ENCODE data around the gene LIMCH1.

- TF ChIP-seq TAF1 (IDR thresholded peaks at IDR 0.05; ENCODE audit: borderline replicate concordance, insufficient read depth, low read length) (no peak), SIN3A (IDR thresholded peaks at IDR 0.05; ENCODE audit: borderline replicate concordance, insufficient read depth, low read length) (no peak), FOXP2 (optimal IDR thresholded peaks at IDR 0.05; ENCODE audit: borderline replicate concordance, extremely low read depth, extremely low read length, insufficient read depth) (no peak), POLR2AphosphoS5 (IDR thresholded peaks at IDR 0.05; ENCODE audit: low read depth, low read length) (no peak)
- TF ChIP-seq, protein P1, sequence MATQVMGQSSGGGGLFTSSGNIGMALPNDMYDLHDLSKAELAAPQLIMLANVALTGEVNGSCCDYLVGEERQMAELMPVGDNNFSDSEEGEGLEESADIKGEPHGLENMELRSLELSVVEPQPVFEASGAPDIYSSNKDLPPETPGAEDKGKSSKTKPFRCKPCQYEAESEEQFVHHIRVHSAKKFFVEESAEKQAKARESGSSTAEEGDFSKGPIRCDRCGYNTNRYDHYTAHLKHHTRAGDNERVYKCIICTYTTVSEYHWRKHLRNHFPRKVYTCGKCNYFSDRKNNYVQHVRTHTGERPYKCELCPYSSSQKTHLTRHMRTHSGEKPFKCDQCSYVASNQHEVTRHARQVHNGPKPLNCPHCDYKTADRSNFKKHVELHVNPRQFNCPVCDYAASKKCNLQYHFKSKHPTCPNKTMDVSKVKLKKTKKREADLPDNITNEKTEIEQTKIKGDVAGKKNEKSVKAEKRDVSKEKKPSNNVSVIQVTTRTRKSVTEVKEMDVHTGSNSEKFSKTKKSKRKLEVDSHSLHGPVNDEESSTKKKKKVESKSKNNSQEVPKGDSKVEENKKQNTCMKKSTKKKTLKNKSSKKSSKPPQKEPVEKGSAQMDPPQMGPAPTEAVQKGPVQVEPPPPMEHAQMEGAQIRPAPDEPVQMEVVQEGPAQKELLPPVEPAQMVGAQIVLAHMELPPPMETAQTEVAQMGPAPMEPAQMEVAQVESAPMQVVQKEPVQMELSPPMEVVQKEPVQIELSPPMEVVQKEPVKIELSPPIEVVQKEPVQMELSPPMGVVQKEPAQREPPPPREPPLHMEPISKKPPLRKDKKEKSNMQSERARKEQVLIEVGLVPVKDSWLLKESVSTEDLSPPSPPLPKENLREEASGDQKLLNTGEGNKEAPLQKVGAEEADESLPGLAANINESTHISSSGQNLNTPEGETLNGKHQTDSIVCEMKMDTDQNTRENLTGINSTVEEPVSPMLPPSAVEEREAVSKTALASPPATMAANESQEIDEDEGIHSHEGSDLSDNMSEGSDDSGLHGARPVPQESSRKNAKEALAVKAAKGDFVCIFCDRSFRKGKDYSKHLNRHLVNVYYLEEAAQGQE (IDR thresholded peaks at IDR 0.05; ENCODE audit: insufficient read depth in 1 of 2, low read depth in 2 of 2, low read length in 2 of 2): no peak
These were observed 23.3 kb downstream of the LIMCH1 start for GRCh38 chr4:41561244-41561643.

All from PFSK-1 (cell line).